ENCODE results near the gene HIRA.

GRCh38 chr22:19473578-19473977 lies 42.0 kb upstream of the HIRA start:
- TF ChIP-seq CEBPG (CRISPR knock-in tag; IDR thresholded peaks at IDR 0.05) (no peak), CEBPG (tag; conservative IDR thresholded peaks at IDR 0.05 in 1 of 2, IDR thresholded peaks at IDR 0.05 in 1 of 2) (no peak), ZBED1 (IDR thresholded peaks at IDR 0.05) (no peak), EP300 (IDR thresholded peaks at IDR 0.05; ENCODE audit: low read length) (no peak), NFIC (IDR thresholded peaks at IDR 0.05) (no peak), PHF8 (IDR thresholded peaks at IDR 0.05; ENCODE audit: borderline replicate concordance, low read length) (no peak), FOXJ2 (tag; IDR thresholded peaks at IDR 0.05) (no peak), MTA3 (IDR thresholded peaks at IDR 0.05; ENCODE audit: borderline replicate concordance) (no peak), TAF7 (tag; IDR thresholded peaks at IDR 0.05) (no peak), RAD21 (CRISPR knock-in tag; conservative IDR thresholded peaks at IDR 0.05 in 1 of 2, IDR thresholded peaks at IDR 0.05 in 1 of 2) (no peak), ZBTB34 (CRISPR knock-in tag; IDR thresholded peaks at IDR 0.05) (no peak), POU5F1 (IDR thresholded peaks at IDR 0.05; ENCODE audit: borderline replicate concordance, low read depth, low read length, partially characterized antibody) (no peak), RAD51 (IDR thresholded peaks at IDR 0.05; ENCODE audit: borderline replicate concordance, low read depth) (no peak)
- TF ChIP-seq, protein P1, sequence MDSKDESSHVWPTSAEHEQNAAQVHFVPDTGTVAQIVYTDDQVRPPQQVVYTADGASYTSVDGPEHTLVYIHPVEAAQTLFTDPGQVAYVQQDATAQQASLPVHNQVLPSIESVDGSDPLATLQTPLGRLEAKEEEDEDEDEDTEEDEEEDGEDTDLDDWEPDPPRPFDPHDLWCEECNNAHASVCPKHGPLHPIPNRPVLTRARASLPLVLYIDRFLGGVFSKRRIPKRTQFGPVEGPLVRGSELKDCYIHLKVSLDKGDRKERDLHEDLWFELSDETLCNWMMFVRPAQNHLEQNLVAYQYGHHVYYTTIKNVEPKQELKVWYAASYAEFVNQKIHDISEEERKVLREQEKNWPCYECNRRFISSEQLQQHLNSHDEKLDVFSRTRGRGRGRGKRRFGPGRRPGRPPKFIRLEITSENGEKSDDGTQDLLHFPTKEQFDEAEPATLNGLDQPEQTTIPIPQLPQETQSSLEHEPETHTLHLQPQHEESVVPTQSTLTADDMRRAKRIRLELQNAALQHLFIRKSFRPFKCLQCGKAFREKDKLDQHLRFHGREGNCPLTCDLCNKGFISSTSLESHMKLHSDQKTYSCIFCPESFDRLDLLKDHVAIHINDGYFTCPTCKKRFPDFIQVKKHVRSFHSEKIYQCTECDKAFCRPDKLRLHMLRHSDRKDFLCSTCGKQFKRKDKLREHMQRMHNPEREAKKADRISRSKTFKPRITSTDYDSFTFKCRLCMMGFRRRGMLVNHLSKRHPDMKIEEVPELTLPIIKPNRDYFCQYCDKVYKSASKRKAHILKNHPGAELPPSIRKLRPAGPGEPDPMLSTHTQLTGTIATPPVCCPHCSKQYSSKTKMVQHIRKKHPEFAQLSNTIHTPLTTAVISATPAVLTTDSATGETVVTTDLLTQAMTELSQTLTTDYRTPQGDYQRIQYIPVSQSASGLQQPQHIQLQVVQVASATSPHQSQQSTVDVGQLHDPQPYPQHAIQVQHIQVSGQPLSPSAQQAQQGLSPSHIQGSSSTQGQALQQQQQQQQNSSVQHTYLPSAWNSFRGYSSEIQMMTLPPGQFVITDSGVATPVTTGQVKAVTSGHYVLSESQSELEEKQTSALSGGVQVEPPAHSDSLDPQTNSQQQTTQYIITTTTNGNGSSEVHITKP (IDR thresholded peaks at IDR 0.05; ENCODE audit: partially characterized antibody): no peak
